ENCODE measurements around the gene FCHO1.

Gene FCHO1

DNA sequence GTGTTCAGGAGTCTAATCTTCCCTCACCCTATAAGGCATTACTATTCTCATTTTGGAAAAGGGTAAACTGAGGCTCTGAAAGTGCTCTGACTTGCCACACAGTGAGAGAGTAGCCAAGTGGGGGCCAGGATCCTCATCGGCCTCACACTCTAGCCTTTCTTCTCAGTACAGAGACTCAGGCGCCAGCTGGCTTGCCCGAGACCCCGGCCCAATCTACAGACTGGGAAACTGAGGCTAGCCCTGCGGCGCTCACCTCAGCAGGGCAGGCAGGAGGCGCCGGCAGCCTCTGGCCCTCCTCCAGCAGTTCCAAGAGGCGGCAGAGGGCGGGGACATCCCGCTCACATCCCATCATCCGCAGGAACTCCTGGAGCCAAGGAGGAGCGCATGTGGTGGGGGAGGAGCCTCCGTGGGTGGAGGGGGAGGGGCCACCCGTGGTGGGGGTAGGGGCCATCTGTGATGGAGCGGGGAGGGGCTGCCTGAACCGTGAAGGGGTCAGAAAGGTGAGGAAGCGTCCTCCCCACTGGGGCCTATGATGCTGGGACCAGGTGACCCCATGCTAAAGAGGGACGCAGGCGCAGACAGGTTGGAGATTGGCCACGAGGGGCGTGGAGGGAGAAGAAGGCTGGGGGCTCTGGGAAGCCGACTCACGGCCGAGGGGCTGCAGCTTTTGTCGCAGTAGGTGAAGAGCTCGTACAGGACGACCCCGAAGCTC is 78.7 kb downstream of the FCHO1 start:
- DNase-seq (ENCODE audit: low read depth), result no peak

DNA sequence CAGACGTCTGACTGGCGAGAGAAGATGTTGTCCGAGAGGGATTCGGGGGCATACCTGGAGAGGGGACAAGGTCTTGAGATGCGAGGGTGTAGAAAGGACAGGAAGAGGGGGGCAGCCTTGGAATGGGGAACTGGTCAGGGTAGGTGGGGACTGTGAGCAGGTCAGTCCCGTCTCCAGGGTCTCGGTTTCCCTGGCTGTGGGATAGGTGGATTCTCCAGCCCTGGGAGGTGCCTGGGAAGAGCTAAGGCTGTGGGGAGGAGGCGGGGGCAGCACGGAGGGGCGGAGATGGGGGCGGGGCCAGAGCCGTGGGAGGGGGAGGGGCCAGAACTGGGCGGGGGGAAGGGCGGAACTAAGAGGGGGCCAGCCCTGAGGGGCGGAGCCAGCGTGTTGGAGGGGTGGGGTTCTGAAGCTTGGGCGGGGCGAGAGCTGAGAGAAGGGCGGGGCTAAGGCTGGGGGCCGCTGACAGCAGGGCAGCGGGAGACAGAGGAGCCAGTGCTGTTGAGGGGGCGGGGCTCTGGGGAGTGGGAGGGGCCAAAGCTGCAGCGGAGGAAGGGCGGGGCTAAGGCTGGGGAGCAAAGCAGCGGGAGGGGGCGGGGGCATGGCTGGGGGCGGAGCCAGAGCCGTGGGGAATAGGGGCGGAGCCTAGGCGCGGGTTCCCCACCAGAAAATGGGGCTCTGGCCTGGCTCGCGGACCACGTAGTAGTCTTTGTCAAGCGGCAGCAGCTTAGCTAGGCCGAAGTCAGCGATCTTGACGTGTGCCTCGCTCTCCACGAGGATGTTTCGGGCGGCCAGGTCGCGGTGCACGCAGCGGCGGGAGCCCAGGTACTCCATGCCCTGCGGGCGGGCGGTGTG is 79.5 kb downstream of the FCHO1 start:
- DNase-seq (ENCODE audit: low read depth), result peak; percentile 42

- no peak for DNase-seq (ENCODE audit: low read depth)
Measured at GRCh38 chr19:17831419-17831888, 80.2 kb downstream of the FCHO1 start.

GRCh38 chr19:17832443-17833208 is 81.3 kb downstream of the FCHO1 start:
- no peak for DNase-seq (ENCODE audit: low read depth)

- no peak for DNase-seq (ENCODE audit: low read depth)
Measured at GRCh38 chr19:17834350-17835181, 83.3 kb downstream of the FCHO1 start.

GRCh38 chr19:17835182-17836006 is 84.1 kb downstream of the FCHO1 start:
- DNase-seq (ENCODE audit: low read depth), result no peak

GRCh38 chr19:17836530-17836929 is 85.3 kb downstream of the FCHO1 start:
- no peak for DNase-seq (ENCODE audit: low read depth)

DNA sequence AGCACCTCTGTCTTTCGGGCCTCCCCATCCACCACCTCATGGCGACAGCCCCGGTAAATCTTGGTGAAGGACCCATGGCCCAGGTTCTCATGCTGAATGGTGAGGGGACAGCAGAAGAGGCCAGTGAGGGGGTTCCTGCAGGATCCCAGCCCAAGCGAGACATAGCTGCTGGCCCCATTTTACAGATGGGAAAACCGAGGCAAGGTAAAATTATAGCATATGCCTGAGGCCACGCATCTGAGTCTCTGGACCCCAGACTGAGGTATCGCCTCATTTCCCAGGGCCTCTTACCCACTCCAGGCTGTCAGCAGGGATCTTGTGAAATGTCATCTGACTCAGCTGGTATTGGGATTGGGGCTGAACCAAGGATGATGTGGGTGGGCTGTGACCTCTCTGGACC is 86.7 kb downstream of the FCHO1 start:
- DNase-seq (ENCODE audit: low read depth), result no peak
